ENCODE measurements around the gene MYO10. TPM values are rescaled to one million over a fixed set of nuclear protein-coding genes. Genes with fewer than 3 reads are reported as not detected.
A peak's percentile ranks its signal among the peaks of the same experiment; 100 is the strongest.

The MYO10 gene
- total and polyA plus RNA-seq, 2 experiments from 2014 or later: 8.2 to 9.3 TPM

DNA sequence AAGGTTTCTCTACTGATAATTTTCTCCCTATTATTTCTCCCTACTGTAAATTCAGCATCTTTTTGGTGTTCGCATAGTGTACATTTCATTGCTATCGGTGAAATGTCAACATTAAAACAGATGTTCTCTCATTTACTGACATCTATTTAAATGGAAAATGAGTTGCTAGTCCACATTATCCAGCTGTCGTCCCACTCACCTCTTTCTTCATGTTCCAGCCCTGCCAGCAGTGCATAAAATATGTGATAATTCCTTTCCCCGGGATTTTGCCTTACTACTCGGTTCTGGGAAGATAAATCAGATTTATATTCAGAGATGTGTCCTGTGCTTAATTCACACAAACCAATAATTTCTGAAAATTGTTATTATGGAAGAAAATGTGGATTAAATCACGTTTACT lies 155.8 kb downstream of the MYO10 start:
- no peaks in the 10 kb centered on the region for H3K27me3 ChIP-seq
- H3K4me3 ChIP-seq: no peak overlapping the region
- no peak overlapping the region for H3K27ac ChIP-seq
- no peaks in the 10 kb centered on the region for H3K9me3 ChIP-seq (ENCODE audit: low read depth)
- H3K4me1 ChIP-seq (ENCODE audit: low read depth): no peaks in the 10 kb centered on the region
- no peaks in the 10 kb centered on the region for H3K36me3 ChIP-seq
- TF ChIP-seq, protein P1, sequence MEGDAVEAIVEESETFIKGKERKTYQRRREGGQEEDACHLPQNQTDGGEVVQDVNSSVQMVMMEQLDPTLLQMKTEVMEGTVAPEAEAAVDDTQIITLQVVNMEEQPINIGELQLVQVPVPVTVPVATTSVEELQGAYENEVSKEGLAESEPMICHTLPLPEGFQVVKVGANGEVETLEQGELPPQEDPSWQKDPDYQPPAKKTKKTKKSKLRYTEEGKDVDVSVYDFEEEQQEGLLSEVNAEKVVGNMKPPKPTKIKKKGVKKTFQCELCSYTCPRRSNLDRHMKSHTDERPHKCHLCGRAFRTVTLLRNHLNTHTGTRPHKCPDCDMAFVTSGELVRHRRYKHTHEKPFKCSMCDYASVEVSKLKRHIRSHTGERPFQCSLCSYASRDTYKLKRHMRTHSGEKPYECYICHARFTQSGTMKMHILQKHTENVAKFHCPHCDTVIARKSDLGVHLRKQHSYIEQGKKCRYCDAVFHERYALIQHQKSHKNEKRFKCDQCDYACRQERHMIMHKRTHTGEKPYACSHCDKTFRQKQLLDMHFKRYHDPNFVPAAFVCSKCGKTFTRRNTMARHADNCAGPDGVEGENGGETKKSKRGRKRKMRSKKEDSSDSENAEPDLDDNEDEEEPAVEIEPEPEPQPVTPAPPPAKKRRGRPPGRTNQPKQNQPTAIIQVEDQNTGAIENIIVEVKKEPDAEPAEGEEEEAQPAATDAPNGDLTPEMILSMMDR (IDR thresholded peaks at IDR 0.05; ENCODE audit: low read depth, low read length): no peak
- DNase-seq (ENCODE audit: low read depth in 1 of 2, low spot score in 1 of 2): no peak

DNA sequence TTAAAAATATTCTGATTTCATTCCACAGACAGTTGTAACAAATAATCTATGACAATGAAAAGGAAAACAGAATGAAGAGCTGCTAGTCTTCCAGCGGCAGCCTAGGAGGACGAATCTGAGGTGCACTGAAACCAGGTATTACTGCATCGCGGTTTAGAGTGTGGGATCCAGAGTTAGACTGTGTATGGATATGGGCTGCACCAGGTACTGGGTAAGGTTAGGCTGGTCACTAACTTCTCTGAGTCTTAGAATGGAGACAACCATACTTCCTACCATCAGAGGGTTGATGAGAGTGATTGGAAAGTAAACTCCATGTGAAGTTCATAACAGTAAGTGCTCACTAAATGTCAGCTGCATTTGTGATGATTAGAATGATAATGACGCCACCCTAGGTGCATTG lies 158.7 kb downstream of the MYO10 start:
- TF ChIP-seq, protein P1 (IDR thresholded peaks at IDR 0.05; ENCODE audit: low read depth, low read length): no peak
- H3K27ac ChIP-seq: no peak overlapping the region
- H3K27me3 ChIP-seq: no peaks in the 10 kb centered on the region
- DNase-seq (ENCODE audit: low read depth in 1 of 2, low spot score in 1 of 2): no peak
- H3K9me3 ChIP-seq (ENCODE audit: low read depth): no peaks in the 10 kb centered on the region
- H3K36me3 ChIP-seq: no peaks in the 10 kb centered on the region
- no peaks in the 10 kb centered on the region for H3K4me1 ChIP-seq (ENCODE audit: low read depth)
- H3K4me3 ChIP-seq: no peak overlapping the region

DNA sequence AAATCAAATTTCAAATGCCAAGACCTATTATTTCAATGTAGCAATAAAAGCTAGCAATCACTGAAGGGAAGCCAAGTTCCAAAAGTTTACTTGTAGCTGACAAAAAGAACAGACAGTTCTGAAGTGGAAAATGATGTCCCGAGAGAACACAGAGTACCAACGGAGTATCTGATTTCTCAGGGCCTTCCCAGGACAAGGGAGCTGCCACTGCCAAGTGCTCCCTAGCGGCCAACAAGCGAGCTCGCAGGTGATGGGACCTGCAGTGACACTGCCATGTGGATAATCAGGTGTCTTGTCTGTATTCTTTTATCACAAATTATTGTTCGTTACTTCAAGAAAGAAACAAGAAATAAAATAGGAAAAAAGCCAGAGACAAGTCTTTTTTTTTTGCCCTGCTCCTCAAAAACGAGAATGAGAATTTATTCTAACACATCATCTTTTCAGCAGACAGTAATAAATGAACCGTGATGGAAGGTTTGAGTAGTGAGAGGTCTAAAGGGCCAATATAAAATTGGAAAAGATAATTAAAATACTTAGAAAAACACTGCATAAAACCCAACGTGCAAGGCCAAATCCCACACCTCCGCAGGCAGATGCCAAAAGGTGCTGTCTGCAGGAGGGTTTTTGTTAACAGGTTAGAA lies 159.4 kb downstream of the MYO10 start:
- peak in 1 of 2 donors; percentile 47 for DNase-seq (ENCODE audit: low read depth in 1 of 2, low spot score in 1 of 2)
- TF ChIP-seq, protein P1 (IDR thresholded peaks at IDR 0.05; ENCODE audit: low read depth, low read length): no peak
- no peaks in the 10 kb centered on the region for H3K36me3 ChIP-seq
- no peak overlapping the region for H3K27ac ChIP-seq
- H3K4me3 ChIP-seq: no peak overlapping the region
- no peaks in the 10 kb centered on the region for H3K27me3 ChIP-seq
- no peaks in the 10 kb centered on the region for H3K4me1 ChIP-seq (ENCODE audit: low read depth)
- H3K9me3 ChIP-seq (ENCODE audit: low read depth): no peaks in the 10 kb centered on the region

DNA sequence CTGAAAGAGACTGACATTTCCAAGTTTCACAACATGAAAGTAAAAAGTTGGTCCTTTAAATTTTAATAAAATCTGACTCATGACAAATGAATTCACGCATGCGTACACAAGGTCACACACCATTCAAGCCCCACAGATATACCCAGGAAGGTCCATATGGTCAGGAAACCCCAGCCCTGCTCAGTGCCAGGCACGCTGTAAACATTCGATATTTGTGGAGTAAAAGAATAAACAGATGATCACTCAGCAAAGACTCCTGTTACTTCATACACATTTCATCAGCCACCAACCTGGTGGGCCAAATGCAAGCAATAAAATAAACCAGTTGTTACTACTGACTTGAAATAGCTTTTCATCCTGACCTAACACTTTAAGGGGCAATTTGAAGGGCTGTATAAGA lies 161.3 kb downstream of the MYO10 start:
- no peak for DNase-seq (ENCODE audit: low read depth in 1 of 2, low spot score in 1 of 2)
- no peak overlapping the region for H3K4me3 ChIP-seq
- no peaks in the 10 kb centered on the region for H3K4me1 ChIP-seq (ENCODE audit: low read depth)
- H3K27me3 ChIP-seq: no peaks in the 10 kb centered on the region
- H3K27ac ChIP-seq: no peak overlapping the region
- no peaks in the 10 kb centered on the region for H3K36me3 ChIP-seq
- no peaks in the 10 kb centered on the region for H3K9me3 ChIP-seq (ENCODE audit: low read depth)
- TF ChIP-seq, protein P1 (IDR thresholded peaks at IDR 0.05; ENCODE audit: low read depth, low read length): no peak

DNA sequence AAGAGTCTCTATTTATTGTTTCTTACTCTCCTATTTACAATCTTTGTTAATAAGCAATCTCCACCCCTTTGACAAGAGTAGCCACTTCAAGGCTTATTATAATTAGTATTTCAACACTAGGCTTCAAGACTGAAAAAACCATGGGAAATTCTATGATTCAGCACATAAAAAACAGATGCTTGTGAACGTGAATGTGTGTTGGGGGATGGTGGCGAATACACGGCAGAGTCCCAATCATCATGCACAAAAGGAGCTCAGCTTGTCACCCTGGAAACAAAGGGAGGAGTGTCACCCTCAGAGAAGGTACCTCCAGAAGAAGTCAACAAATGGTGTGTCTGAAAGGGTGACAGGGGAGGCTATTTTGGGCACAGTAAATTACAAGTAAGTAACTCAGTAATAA lies 162.1 kb downstream of the MYO10 start:
- Histone ChIP-seq H3K27ac (no peak overlapping the region), H3K27me3 (no peaks in the 10 kb centered on the region), H3K4me1 (ENCODE audit: low read depth) (no peaks in the 10 kb centered on the region), H3K9me3 (ENCODE audit: low read depth) (no peaks in the 10 kb centered on the region), H3K36me3 (no peaks in the 10 kb centered on the region), H3K4me3 (no peak overlapping the region)
- DNase-seq (ENCODE audit: low read depth in 1 of 2, low spot score in 1 of 2): peak in 1 of 2 donors; percentile 37
- TF ChIP-seq, protein P1 (IDR thresholded peaks at IDR 0.05; ENCODE audit: low read depth, low read length): no peak

All from cardiac muscle cell (in vitro differentiated cells and primary cell).